HG03108 (cell line): ENCODE measurements around the gene RNF31.

Source experiments
- ATAC-seq: cut with Tn5 transposase; IDR thresholded peaks from one replicate; pipeline ENCODE4 v1.9.1; 2021; ENCODE audit warnings: moderate library complexity; ENCODE audit not compliant: unreplicated experiment

RNF31 gene

GRCh38 chr14:24137529-24138395, 9.5 kb upstream of the RNF31 start:
- no peak for ATAC-seq

GRCh38 chr14:24138396-24139271, 8.7 kb upstream of the RNF31 start:
- no peak for ATAC-seq

- no peak for ATAC-seq
Measured at GRCh38 chr14:24139272-24139934, 7.9 kb upstream of the RNF31 start.

DNA sequence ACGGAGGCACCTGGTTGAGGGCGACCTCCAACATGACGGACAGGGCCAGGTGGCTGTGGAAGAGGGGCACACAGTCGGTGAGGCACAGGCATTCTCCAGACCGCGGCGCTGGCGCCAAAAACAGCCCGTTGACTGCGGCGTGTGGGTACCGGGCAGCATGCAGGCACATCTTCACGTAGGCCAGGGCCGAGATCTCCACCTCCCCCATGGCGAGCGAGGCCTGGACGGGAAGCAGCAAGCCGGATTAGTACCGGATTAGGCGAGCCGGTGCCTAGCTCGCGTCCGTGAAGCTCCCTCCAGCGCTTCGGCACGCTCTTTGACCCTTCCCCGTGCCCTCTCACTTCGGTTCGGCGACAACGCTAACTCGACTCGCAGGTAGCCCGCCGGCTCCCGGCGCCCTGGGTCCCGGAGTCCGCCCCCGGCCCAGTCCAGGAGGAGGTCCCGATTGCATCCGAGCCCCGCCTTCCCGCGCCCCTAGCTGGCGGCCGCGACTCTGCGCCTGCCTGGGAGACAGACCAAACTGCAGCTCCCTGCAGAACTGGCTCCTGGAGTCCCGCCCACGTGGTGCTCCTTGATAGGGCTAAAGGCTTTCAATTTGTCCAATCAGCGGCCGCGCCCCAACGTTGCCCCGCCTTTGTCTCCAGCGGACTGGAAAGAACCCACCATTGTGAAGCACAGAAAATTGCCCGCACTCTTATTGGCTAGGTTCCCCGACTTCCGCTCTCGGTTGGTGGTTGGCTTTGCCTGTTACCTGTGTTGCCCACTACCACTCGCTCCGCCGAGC, 6.0 kb upstream of the RNF31 start, which contains the start of gene EMC9:
Gene EMC9 (minus strand): TSS at position 495 of the 784 bp plus-strand sequence. CDS start 287 bp downstream, at position 208.
- ATAC-seq, result peak; percentile 87

DNA sequence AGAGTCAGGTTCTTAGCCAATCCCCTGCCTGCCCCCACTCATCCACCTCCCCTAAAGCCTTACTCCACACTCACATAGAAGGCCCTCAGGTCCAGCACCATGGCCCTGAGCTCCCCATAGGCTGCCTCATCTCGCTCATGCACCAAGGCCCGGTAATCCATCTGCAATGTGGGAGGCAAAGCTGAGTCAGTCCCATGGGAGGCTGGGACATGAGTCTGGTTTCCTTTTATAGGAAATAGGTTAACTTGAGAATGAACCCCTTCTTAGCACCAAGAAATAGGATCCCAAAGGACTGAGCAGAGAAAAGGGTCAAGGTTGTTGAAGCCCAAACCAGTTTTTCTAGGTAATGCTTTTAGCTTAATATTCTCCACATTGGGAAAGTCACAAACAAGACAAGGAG, 3.8 kb upstream of the RNF31 start:
- ATAC-seq, result no peak

GRCh38 chr14:24144451-24144850, 2.8 kb upstream of the RNF31 start:
- ATAC-seq, result no peak

DNA sequence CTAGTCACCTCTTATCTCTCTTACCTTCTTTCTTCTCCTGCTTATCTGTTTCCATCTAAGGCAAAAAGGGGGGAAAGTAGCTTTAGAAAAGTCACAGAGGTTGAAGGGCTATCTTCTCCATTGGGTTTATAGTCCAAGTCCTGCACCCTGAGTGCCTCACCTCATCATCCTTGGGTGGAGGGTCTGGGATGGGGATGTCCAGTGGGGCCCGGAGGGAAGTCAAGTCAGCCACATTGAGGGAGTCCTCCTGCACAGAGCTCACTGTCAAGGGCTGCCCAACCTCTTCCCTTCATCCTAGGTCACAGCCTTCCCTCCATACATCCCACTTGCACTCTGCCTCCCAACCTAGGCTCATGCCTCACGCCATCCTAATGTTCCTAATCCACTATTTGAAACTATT, 2.1 kb upstream of the RNF31 start:
- ATAC-seq, result no peak

- no peak for ATAC-seq
Measured at GRCh38 chr14:24145690-24146452, 1.4 kb upstream of the RNF31 start.

GRCh38 chr14:24146453-24146977, 783 bp upstream of the RNF31 start, which contains the start of gene PSME2:
TSS of gene PSME2 (minus strand) at chr14:24146610. CDS start at chr14:24146581, 29 bp downstream.
- ATAC-seq, result peak; percentile 68

GRCh38 chr14:24147761-24148428, 597 bp downstream of the RNF31 start:
- no peak for ATAC-seq

DNA sequence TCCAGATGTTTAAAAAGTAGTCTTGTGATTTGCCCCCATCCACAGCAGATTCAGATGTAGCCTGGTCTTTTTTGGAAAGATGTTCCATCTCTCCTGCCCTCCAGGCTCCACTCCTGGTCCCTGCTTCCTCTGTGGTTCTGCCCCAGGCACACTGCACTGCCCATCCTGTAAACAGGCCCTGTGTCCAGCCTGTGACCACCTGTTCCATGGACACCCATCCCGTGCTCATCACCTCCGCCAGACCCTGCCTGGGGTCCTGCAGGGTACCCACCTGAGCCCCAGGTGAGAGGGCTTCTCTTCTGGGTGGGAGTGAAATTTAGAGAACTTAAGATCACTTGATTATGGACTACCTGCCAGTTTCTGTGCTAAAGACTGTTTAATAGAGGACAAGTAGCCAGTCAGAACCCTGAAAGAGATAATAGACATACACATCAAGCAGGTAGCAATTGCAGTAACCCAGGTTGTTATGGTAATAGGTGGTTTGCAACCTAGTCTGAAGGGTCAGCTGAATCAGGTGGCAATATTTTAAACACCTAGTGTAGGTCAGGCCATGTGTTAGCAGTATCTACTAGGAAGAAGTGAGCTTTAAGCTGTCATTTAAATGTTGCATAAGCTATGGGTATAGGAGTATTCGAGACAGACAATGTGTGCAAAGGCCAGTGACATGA, 2.1 kb downstream of the RNF31 start:
- no peak for ATAC-seq

GRCh38 chr14:24150061-24150460, 2.8 kb downstream of the RNF31 start:
- ATAC-seq, result no peak

GRCh38 chr14:24150567-24150966, 3.3 kb downstream of the RNF31 start:
- ATAC-seq, result no peak

DNA sequence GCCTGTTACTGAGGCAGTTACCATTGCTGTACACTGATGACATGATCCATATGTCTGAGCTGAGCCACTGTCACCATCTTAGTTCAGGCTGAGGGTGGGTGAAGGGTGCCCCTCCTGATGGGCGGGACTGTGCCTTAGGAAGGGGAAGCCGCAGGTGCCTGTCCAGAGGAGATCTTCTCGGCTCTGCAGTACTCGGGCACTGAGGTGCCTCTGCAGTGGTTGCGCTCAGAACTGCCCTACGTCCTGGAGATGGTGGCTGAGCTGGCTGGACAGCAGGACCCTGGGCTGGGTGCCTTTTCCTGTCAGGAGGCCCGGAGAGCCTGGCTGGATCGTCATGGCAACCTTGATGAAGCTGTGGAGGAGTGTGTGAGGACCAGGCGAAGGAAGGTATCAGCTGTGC, 3.7 kb downstream of the RNF31 start:
- no peak for ATAC-seq

DNA sequence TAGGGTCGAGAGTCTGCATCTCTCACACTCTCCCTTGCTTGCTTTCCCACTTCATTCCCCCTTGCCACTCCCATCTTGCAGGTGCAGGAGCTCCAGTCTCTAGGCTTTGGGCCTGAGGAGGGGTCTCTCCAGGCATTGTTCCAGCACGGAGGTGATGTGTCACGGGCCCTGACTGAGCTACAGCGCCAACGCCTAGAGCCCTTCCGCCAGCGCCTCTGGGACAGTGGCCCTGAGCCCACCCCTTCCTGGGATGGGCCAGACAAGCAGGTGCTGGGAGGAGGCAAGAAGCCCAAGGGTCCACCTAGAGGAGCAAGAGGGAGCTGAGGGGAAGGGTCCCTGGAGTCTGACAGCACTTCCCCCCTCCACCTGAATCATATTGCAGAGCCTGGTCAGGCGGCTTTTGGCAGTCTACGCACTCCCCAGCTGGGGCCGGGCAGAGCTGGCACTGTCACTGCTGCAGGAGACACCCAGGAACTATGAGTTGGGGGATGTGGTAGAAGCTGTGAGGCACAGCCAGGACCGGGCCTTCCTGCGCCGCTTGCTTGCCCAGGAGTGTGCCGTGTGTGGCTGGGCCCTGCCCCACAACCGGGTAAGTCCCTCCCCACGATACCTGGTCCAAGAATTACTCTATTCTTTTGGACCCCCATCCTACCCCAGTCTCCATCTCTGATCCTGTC, 4.2 kb downstream of the RNF31 start:
- ATAC-seq, result no peak

DNA sequence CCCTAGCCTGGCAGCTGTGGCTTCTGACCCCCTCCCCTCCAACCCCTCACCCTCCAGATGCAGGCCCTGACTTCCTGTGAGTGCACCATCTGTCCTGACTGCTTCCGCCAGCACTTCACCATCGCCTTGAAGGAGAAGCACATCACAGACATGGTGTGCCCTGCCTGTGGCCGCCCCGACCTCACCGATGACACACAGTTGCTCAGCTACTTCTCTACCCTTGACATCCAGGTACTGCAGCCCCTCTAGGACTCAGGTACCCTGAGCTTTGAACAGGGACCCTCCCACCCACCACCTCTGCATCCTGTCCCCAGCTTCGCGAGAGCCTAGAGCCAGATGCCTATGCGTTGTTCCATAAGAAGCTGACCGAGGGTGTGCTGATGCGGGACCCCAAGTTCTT, 7.8 kb downstream of the RNF31 start:
- ATAC-seq, result no peak

- ATAC-seq, result no peak
Measured at GRCh38 chr14:24156840-24157239, 9.5 kb downstream of the RNF31 start.

GRCh38 chr14:24157331-24157730, 10.0 kb downstream of the RNF31 start:
- no peak for ATAC-seq
